ENCODE results near the gene RC3H1.
"Not testable (repeated sequence)": the region's sequence is repeated elsewhere in the genome, so short reads cannot be mapped to it uniquely, and the experiment has no call there.

RC3H1 gene

GRCh38 chr1:173930541-173930940 lies 91.6 kb downstream of the RC3H1 start:
- DNase-seq, result not testable (repeated sequence)

GRCh38 chr1:173925306-173926242 lies 96.6 kb downstream of the RC3H1 start:
- no peak for DNase-seq

GRCh38 chr1:173920861-173921260 lies 101.3 kb downstream of the RC3H1 start:
- DNase-seq, result no peak

- DNase-seq, result no peak
Observed at GRCh38 chr1:173917635-173918493, 104.3 kb downstream of the RC3H1 start.

- DNase-seq, result no peak
Observed at GRCh38 chr1:173917149-173917548, 105.0 kb downstream of the RC3H1 start, which contains the start of gene SERPINC1. Gene SERPINC1, minus strand, starts transcription at chr1:173917327. Its CDS starts 68 bp downstream, at chr1:173917259.

GRCh38 chr1:173916667-173917066 lies 105.5 kb downstream of the RC3H1 start:
- no peak for DNase-seq

- DNase-seq, result no peak
Observed at GRCh38 chr1:173915596-173915995, 106.6 kb downstream of the RC3H1 start.

GRCh38 chr1:173914366-173914871 lies 107.7 kb downstream of the RC3H1 start:
- no peak for DNase-seq

- no peak for DNase-seq
Observed at GRCh38 chr1:173913111-173913510, 109.0 kb downstream of the RC3H1 start.

GRCh38 chr1:173903827-173904531 lies 118.2 kb downstream of the RC3H1 start:
- DNase-seq, result no peak

- no peak for DNase-seq
Observed at GRCh38 chr1:173900992-173901391, 121.2 kb downstream of the RC3H1 start.

- DNase-seq, result no peak
Observed at GRCh38 chr1:173900427-173900826, 121.7 kb downstream of the RC3H1 start.

- no peak for DNase-seq
Observed at GRCh38 chr1:173894189-173894588, 128.0 kb downstream of the RC3H1 start.

- no peak for DNase-seq
Observed at GRCh38 chr1:173893611-173894010, 128.5 kb downstream of the RC3H1 start.

- DNase-seq, result no peak
Observed at GRCh38 chr1:173889885-173890284, 132.3 kb downstream of the RC3H1 start.

- DNase-seq, result no peak
Observed at GRCh38 chr1:173888749-173889148, 133.4 kb downstream of the RC3H1 start.

GRCh38 chr1:173887627-173888026 lies 134.5 kb downstream of the RC3H1 start:
- no peak for DNase-seq

- no peak for DNase-seq
Observed at GRCh38 chr1:173886746-173887611, 135.2 kb downstream of the RC3H1 start.

- no peak for DNase-seq
Observed at GRCh38 chr1:173884701-173885100, 137.5 kb downstream of the RC3H1 start.
